Effector memory CD8-positive, alpha-beta T cell (primary cell): ENCODE data around the gene HCRTR1.

Source experiments
- ATAC-seq: fragments of 150-1000 bp; cut with Tn5 transposase; replicated peaks from 2 replicates; pipeline ENCODE4 v1.10.0; 2021; ENCODE audit warnings: mild to moderate bottlenecking, moderate library complexity
- DNase-seq, 3 experiments: peaks; one replicate each; pipeline ENCODE4 v3.0.0; 2021
- H3K27ac Mint-ChIP-seq, 2 donors: one replicate each; pipeline ENCODE4 v1.8.0; 2022; ENCODE audit warnings: mild to moderate bottlenecking in 2 of 2, mixed read lengths in 2 of 2, moderate library complexity in 2 of 2
- H3K27me3 Mint-ChIP-seq, 2 donors: one replicate each; pipeline ENCODE4 v1.8.0; 2022; ENCODE audit warnings: mixed read lengths in 2 of 2
- H3K36me3 Mint-ChIP-seq: one replicate; pipeline ENCODE4 v1.8.0; 2022; ENCODE audit warnings: mild to moderate bottlenecking, moderate library complexity, mixed read lengths; ENCODE audit not compliant: insufficient read depth
- H3K4me1 Mint-ChIP-seq, 2 donors: one replicate each; pipeline ENCODE4 v1.8.0; 2022; ENCODE audit warnings: low read depth in 2 of 2, mixed read lengths in 2 of 2
- H3K4me3 Mint-ChIP-seq, 2 donors: one replicate each; pipeline ENCODE4 v1.8.0; 2022; ENCODE audit warnings: mild to moderate bottlenecking in 2 of 2, mixed read lengths in 2 of 2, moderate library complexity in 2 of 2
- H3K9me3 Mint-ChIP-seq, 2 donors: one replicate each; pipeline ENCODE4 v1.8.0; 2022; ENCODE audit warnings: mixed read lengths in 2 of 2

Gene HCRTR1

GRCh38 chr1:31633117-31633516, 15.6 kb downstream of the HCRTR1 start:
- ATAC-seq (no peak), DNase-seq (no peak)
- no peak overlapping the region for H3K4me3 Mint-ChIP-seq
- H3K27ac Mint-ChIP-seq, result no peak overlapping the region
- no peaks in the 10 kb centered on the region for H3K9me3 Mint-ChIP-seq
- peaks cover 44% of the 10 kb centered on the region for H3K36me3 Mint-ChIP-seq
- H3K27me3 Mint-ChIP-seq, result no peaks in the 10 kb centered on the region
- H3K4me1 Mint-ChIP-seq, result peaks cover 22 to 25% of the 10 kb centered on the region in 2 donors

- Mint-ChIP-seq H3K27ac (peak overlapping the region; percentile 9 to 16), H3K4me3 (no peak overlapping the region), H3K36me3 (peaks cover 6% of the 10 kb centered on the region), H3K27me3 (no peaks in the 10 kb centered on the region), H3K4me1 (peaks cover 25 to 29% of the 10 kb centered on the region in 2 donors), H3K9me3 (no peaks in the 10 kb centered on the region)
- ATAC-seq (peak; percentile 59), DNase-seq (no peak)
Measured at GRCh38 chr1:31637915-31638673, 20.6 kb downstream of the HCRTR1 start.

DNA sequence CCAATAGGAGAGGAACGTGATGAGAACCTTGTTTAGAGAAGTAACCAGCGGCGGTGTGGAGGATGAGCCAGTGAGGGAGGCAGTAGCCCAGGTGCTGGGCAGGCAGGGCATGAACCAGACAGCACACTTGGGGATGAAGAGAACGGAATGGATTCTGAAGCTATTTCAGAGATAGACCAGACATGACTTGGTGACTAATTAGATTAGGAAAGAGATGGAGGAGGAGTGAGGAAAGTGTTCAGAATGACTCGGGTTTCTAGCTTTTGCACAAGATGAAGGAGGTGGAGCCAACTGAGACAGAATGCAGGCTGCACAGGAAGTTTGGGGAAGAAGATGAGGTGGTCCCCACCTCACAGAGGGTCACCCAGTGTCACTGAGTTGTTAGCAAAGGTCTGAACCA, 22.1 kb downstream of the HCRTR1 start:
- ATAC-seq, result no peak
- peaks cover 26 to 38% of the 10 kb centered on the region in 2 donors for H3K4me1 Mint-ChIP-seq

DNA sequence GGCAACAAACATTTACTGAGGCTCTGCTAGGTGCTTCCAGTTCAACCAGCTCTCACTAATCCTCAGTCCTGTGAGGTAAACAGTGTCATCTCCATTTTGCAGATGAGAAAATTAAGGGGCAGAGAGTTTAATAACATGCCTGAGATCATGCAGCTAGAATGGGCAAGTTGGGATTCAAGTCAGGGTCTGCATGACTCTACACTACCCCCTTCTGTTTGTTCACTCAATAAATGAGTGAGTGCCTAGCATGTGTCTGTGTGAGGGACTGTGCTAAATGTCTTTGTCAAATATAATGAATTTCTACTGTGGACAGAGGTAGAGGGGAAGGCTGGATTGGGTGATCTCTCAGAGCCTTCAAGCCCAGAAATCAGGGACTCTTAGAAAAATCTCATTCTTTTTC, 22.7 kb downstream of the HCRTR1 start:
- peaks cover 16% of the 10 kb centered on the region for H3K36me3 Mint-ChIP-seq
- no peak overlapping the region for H3K4me3 Mint-ChIP-seq
- no peak overlapping the region for H3K27ac Mint-ChIP-seq
- no peaks in the 10 kb centered on the region for H3K27me3 Mint-ChIP-seq
- DNase-seq (no peak), ATAC-seq (no peak)
- no peaks in the 10 kb centered on the region for H3K9me3 Mint-ChIP-seq
- peaks cover 29 to 43% of the 10 kb centered on the region in 2 donors for H3K4me1 Mint-ChIP-seq

More for the DNA sequence above, 22.1 kb downstream of the HCRTR1 start:
- Mint-ChIP-seq H3K36me3 (peaks cover 10% of the 10 kb centered on the region), H3K27me3 (no peaks in the 10 kb centered on the region), H3K9me3 (no peaks in the 10 kb centered on the region), H3K27ac (no peak overlapping the region), H3K4me3 (no peak overlapping the region)
- DNase-seq, result no peak

DNA sequence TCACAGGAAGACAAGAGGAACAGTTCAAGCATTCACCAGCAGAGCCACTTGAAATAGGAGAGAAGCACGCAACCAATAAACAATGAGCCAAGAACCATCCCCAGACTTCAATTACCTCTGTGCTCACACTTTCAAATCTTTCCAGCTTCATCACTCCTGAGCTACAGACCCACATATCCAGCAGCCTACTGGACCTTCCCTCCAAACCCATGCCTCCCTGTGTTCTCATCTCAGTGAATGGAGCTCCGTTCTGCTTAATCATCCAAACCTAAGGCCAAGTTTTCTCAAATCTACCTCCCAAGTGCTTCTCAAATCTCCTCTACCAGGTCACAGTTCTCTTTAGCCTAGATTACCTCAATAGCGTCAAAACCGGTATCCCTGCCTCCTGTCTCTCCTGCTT, 23.5 kb downstream of the HCRTR1 start:
- H3K4me3 Mint-ChIP-seq, result no peak overlapping the region
- H3K27ac Mint-ChIP-seq, result no peak overlapping the region
- H3K36me3 Mint-ChIP-seq, result peaks cover 17% of the 10 kb centered on the region
- DNase-seq (no peak), ATAC-seq (no peak)
- no peaks in the 10 kb centered on the region for H3K27me3 Mint-ChIP-seq
- H3K4me1 Mint-ChIP-seq, result peaks cover 37 to 48% of the 10 kb centered on the region in 2 donors
- no peaks in the 10 kb centered on the region for H3K9me3 Mint-ChIP-seq

DNA sequence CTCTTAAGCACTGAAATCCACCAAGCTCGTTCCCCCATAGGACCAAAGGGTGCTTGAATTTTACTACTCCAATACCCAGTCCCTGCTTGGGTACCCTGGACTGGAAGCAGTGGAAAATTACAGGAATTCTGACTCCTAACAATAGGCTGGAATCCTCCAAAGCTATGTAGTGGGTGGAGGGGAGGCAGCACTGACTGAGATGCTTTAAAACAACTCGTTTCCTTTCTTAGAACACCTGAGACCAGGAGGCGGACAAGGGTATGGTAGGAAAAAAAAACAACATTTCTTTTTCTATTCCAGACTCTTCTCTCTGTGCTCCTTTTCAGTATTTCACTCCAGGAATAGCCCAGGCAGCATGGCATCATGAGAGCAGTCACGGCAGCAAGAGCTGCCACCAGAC, 24.9 kb downstream of the HCRTR1 start:
- H3K9me3 Mint-ChIP-seq, result peaks cover 0 to 2% of the 10 kb centered on the region in 2 donors
- H3K4me1 Mint-ChIP-seq, result peaks cover 33 to 39% of the 10 kb centered on the region in 2 donors
- no peaks in the 10 kb centered on the region for H3K27me3 Mint-ChIP-seq
- peaks cover 17% of the 10 kb centered on the region for H3K36me3 Mint-ChIP-seq
- no peak for ATAC-seq
- no peak overlapping the region for H3K4me3 Mint-ChIP-seq
- no peak overlapping the region for H3K27ac Mint-ChIP-seq
- DNase-seq, result no peak

GRCh38 chr1:31642897-31643296, 25.4 kb downstream of the HCRTR1 start:
- Mint-ChIP-seq H3K27me3 (no peaks in the 10 kb centered on the region), H3K36me3 (peaks cover 17% of the 10 kb centered on the region), H3K9me3 (peaks cover 0 to 2% of the 10 kb centered on the region in 2 donors), H3K4me1 (peaks cover 28 to 34% of the 10 kb centered on the region in 2 donors), H3K27ac (no peak overlapping the region), H3K4me3 (peak overlapping the region in 1 of 2 donors; percentile 97)
- ATAC-seq (no peak), DNase-seq (no peak)

- ATAC-seq (peak; percentile 58), DNase-seq (no peak)
- H3K9me3 Mint-ChIP-seq, result peaks cover 0 to 2% of the 10 kb centered on the region in 2 donors
- peaks cover 25 to 27% of the 10 kb centered on the region in 2 donors for H3K4me1 Mint-ChIP-seq
- H3K27me3 Mint-ChIP-seq, result no peaks in the 10 kb centered on the region
- peaks cover 17% of the 10 kb centered on the region for H3K36me3 Mint-ChIP-seq
- peak overlapping the region; percentile 99 to 100 for H3K27ac Mint-ChIP-seq
- peak overlapping the region; percentile 94 to 97 for H3K4me3 Mint-ChIP-seq
Measured at GRCh38 chr1:31643976-31644559, 26.6 kb downstream of the HCRTR1 start.

DNA sequence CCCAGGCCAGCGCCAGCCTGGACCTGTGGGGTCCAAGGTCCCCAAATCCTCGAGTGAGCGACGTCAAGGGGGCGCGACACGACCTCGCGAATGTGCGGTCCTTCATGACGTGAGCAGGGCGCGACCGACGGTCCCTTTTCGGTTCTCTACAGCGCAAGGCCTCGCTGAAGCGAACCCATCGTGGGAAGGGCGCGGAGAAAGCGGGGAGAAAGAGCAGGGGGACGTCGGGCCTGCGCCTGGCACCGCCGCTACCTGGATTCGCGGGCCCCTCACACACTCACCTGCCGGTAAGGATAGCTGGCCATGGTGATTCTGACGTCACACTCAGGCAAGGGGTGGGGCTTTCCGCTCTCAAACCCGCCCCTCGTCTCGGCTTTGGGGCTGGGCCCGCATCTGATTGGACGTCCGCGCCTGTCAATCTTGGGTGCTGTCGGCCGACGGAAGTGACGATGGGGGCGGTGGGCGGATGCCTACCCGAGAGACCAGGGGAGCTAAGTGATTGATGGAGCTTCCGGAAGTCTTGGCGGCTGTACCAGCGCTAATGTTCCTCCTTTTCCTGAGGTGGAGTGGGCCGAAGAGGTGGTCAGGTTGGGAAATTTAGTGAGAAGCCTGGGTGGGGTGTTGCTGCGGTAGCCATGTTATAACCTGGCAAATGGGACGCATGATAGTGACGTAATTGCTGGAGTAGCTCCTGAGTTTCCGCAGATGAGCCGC, 27.2 kb downstream of the HCRTR1 start, which contains the start of gene PEF1:
Gene PEF1 (minus strand): TSS at position 317 of the 714 bp plus-strand sequence. CDS start 12 bp downstream, at position 305.
- ATAC-seq (peak; percentile 84), DNase-seq (peak; percentile 99)
- Mint-ChIP-seq H3K4me3 (peak within 1 kb of the TSS; percentile 94 to 97), H3K27me3 (no peaks in the 10 kb centered on the region), H3K9me3 (peaks cover 0 to 2% of the 10 kb centered on the region in 2 donors), H3K36me3 (peaks cover 17% of the 10 kb centered on the region), H3K27ac (peak within 1 kb of the TSS; percentile 99 to 100), H3K4me1 (peaks cover 25 to 27% of the 10 kb centered on the region in 2 donors)

DNA sequence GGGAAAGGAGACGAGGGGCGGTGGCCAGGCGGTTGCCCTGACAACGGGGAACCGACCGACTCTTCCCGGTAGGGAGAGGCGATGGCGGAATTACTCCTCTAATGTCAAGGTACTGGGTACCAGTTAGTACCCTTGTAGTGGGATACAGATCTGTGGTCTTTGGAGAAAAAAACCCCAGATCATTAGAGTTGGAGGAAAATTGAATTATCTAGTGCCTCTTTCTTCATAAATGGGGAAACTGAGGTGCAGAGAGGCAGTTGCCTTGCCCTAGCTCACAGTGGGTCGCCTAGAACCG, 27.7 kb downstream of the HCRTR1 start:
- Mint-ChIP-seq H3K9me3 (peaks cover 0 to 2% of the 10 kb centered on the region in 2 donors), H3K27ac (peak overlapping the region; percentile 99 to 100), H3K4me3 (peak overlapping the region; percentile 94 to 97), H3K27me3 (no peaks in the 10 kb centered on the region), H3K36me3 (peaks cover 17% of the 10 kb centered on the region), H3K4me1 (peaks cover 25 to 27% of the 10 kb centered on the region in 2 donors)
- DNase-seq, result no peak
- ATAC-seq, result no peak

DNA sequence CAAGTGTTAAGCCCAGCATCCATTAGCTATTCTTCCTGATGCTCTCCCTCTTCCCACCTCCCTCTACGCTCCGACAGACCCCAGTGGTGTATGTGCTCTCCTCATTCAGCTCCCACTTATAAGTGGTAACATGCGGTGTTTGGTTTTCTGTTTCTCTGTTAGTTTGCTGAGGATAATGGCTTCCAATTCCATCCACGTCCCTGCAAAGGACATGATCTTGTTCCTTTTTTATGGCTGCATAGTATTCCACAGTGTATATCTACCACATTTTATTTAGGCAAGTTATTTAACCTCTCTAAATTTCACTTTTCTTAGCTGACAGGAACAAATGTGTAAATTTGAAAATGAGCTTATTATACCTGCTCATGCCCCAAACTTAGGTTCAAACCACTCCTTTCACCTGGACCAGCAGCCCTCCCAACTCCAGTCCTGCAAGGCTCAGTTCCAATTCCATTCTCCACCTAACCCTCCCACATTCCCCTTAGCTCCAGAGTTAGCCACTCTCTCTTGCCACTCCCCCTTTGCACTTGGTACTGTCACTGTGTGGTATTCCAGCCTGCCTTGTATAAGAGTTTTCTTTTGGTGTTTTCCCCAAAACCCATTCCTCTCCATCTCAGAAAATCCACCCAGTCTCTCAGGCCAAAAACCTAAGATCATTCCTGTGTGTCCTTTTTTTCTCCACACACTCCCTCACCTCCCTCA, 28.9 kb downstream of the HCRTR1 start:
- Mint-ChIP-seq H3K36me3 (peaks cover 17% of the 10 kb centered on the region), H3K4me3 (peak overlapping the region; percentile 94 to 97), H3K9me3 (peaks cover 0 to 2% of the 10 kb centered on the region in 2 donors), H3K4me1 (peaks cover 25 to 27% of the 10 kb centered on the region in 2 donors), H3K27ac (peak overlapping the region; percentile 99 to 100), H3K27me3 (no peaks in the 10 kb centered on the region)
- DNase-seq (no peak), ATAC-seq (no peak)

DNA sequence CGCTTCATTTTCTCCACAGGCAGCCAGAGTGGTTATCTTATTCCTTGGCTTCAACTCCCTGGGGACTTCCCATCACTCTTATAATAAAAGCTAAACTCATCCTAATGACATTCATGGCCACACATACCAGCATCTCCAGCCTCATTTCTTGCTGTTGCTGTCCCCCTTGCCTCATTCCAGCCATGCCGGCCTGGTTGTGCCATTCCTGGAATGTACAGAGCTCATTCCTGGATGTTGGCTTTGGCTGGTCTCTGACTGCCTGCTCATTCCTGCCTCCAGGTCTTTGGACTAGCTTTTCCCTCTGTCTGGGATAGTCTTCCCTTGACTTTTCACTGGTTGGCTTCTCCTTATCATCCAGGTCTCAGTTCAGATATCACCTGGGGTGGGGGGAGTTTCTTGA, 29.6 kb downstream of the HCRTR1 start:
- peaks cover 25 to 27% of the 10 kb centered on the region in 2 donors for H3K4me1 Mint-ChIP-seq

DNA sequence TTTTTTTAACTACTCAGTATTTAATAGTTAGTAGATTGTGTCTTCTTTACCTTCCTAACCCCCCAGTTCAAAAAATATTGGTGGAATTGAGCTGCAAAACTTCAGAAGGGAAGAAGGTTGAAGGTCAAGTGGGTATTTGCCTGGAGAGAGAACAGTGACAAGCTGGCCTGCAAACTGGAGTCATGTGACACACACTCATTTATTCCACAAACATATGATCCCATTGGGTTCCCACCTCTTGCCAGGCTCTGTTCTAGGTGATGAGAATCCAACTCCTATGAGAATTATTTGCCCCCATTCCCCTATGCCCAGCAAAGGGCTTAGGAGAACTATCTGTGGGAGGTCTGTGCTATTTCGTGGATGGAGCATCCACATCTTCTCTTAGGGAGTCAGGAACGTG, 30.7 kb downstream of the HCRTR1 start:
- ATAC-seq, result no peak
- Mint-ChIP-seq H3K4me1 (peaks cover 25 to 27% of the 10 kb centered on the region in 2 donors), H3K27ac (no peak overlapping the region)

More for the DNA sequence above, 29.6 kb downstream of the HCRTR1 start:
- no peak overlapping the region for H3K27ac Mint-ChIP-seq
- H3K9me3 Mint-ChIP-seq, result peaks cover 0 to 2% of the 10 kb centered on the region in 2 donors
- peaks cover 17% of the 10 kb centered on the region for H3K36me3 Mint-ChIP-seq
- no peaks in the 10 kb centered on the region for H3K27me3 Mint-ChIP-seq
- ATAC-seq, result no peak
- H3K4me3 Mint-ChIP-seq, result peak overlapping the region in 1 of 2 donors; percentile 97
- no peak for DNase-seq

More for the DNA sequence above, 30.7 kb downstream of the HCRTR1 start:
- peaks cover 17% of the 10 kb centered on the region for H3K36me3 Mint-ChIP-seq
- H3K4me3 Mint-ChIP-seq, result no peak overlapping the region
- peaks cover 0 to 2% of the 10 kb centered on the region in 2 donors for H3K9me3 Mint-ChIP-seq
- no peaks in the 10 kb centered on the region for H3K27me3 Mint-ChIP-seq
- DNase-seq, result no peak
